Measurements from ENCODE around the gene FCN3. TPM values are rescaled to one million over a fixed set of nuclear protein-coding genes. Genes with fewer than 3 reads are reported as not detected.

FCN3 gene
- not detected in 2 replicates for total RNA-seq

DNA sequence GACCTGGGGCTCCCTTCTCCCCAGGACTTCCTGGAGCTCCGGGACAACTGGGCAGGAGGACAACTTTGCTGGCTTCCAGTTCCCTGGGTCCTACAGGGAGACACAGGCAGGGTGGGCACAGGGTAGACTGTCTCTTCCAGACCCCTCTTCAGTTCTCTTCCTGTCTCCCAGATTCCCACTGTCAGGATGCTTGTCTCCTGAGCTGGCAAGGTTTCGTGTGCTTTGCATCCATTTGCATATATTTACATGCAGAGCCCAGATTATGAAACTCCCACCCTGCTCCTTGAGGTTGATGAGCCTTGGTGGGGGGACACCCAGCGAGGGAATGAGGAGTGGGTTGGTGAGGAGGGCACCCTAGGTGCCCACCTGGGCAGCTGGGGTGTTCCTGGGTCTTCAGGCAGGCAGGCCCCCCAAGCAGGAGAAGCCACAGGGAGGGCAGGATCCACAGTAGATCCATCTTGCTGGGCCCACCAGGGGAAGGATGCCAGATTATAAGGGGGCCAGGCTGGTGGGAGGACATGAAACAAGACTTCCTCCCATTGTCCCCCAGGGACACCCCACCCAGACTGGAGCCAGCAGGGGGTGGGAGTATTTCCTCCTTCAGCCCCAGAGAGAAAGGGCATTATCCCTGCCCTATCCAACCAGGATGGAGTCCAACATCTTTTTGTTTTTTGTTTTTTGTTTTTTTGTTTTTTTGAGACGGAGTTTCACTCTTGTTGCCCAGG lies at the start of gene FCN3:
TSS of gene FCN3 (minus strand) at position 463 of the 725 bp plus-strand sequence. CDS start at position 457, 6 bp downstream.

DNA sequence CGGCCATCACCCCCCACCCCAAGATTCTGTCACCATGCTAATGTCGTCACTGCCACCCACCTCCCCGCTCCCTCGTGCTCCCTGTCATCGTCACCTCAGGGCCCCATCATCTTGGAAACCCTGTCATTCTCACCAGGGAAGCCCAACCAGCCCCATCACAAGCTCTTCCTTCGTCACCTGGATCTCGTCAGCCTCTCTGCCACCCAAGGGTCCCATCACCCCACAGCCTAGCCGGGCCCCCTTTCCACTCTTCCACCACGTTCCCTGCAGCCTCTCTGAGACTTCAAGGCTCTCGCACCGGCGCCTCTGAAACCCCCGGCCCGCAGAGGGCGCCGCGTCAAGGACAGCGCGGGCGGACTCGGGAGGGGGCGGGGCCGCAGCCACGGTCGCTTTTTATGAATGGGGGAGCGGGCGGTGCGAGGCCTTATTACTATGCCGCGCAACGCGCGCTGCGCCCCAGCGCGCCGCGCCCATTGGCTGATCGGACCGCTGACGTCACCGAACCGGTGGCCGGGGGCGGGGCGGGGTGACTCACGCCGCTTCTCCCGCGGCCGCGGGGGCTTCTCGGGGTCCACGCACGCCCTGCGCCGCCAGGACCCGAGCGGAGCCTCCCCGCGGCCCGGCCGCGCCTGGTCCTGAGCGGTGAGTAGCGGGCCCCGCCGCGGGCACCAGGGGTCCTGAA lies 17.6 kb upstream of the FCN3 start, which contains the start of gene GPR3:
TSS of gene GPR3 (plus strand) at position 527 of the 682 bp plus-strand sequence. CDS start 1,177 bp downstream, outside the sequence.

DNA sequence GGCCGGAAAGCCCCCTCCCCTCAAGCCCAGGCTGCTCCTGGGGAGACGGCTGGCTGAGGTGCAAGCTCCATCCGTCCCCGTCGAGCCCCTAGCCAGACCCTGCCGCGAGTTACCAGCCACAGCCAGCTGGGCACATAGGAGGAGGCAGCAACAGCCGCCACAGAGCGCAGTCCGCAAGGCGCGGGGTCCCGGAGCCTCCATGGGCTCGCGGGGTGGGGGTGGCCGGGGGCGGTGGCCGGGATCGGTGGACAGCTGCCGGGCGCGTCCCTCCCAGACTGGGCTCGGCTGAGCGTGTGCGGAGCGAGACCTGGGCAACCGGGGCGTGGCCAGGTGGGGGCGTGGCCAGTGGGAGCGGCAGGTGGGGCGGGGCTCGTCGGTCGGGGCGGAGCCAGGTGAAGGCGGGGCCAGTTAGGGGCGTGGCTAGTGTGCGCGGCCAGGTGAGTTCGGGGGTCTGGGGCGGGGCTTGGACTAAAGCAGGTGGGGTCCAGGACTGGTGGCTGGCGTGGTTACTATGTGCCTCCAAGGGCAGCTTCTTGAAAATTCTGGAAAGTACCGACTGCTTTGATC lies 8.5 kb upstream of the FCN3 start, which contains the start of gene CD164L2:
TSS of gene CD164L2 (minus strand) at position 295 of the 567 bp plus-strand sequence. CDS start at position 201, 94 bp downstream.

DNA sequence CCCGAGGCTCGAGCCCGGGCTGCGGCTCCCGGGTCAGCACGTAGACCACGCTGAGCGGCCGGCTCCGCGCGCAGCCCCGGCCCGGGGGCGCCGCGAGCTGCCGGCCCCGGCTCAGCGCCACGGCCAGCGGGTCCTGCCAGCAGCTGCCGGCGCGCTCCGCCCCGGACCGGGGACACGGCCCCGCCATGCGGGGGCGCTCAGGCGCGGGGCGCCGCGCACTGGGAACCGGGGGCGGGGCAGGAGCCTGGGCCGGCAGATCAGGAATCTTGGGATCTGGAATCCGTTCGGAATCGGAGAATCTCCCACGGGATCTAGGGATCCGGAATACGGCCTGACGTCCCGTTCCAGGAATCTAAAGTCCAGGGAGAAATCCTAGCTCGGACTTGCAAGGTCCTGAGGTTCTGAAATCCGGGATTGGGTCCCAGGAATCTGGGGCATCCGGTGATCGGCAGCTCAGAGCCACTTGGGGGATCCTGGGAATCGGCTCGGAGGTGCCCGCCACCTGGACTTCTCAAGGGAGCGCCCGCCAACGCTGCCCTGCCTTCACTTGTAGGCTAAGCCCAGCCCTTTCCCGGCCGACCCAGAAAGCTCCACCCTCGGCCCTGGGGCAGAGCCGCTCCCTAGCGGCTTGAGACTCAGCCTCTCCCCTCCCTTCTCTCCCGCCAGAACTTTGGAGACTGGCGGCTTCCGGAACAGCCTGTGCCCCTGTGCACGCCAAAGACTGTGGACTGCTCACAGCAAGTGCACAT lies 8.0 kb downstream of the FCN3 start, which contains the start of gene MAP3K6:
TSS of gene MAP3K6 (minus strand) at position 551 of the 749 bp plus-strand sequence. CDS start at position 187, 364 bp downstream.

DNA sequence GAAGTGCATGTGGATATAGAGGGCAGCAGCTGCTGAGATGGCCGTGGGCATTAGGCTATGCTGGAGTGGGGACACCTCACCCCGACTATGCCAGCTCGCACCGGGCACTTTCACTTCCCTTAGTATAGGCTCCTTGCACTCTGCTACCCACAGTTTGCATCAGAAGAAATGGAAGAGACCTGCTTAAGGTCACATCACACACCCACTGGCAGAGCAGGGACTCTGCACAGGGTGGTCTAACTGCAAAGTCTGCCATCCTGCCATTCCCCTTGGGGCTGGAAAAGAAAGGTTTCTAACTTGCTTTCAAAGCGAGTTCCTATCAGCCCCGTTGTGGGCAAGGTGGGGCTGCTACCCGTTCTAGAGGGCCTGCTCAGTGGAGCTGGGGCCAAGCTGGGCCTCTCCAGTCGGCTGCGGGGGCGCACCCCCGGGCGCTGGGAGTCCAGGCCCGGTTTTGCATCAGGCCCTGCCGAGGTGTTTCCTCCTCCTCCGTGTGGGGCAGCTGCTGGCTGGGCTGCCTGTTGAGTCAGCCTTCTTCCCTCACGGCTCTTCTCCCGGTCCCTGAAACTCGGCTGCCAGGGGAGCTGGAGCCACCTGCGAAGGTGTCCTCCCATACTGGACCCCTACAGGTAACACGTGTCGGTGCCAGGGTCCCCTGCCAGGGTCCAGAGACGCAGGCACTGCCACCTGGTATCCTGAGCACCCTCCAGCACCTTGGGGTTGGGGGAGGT lies 32.9 kb downstream of the FCN3 start, which contains the start of gene SYTL1:
TSS of gene SYTL1 (plus strand) at position 498 of the 728 bp plus-strand sequence. CDS start 3,313 bp downstream, outside the sequence.

DNA sequence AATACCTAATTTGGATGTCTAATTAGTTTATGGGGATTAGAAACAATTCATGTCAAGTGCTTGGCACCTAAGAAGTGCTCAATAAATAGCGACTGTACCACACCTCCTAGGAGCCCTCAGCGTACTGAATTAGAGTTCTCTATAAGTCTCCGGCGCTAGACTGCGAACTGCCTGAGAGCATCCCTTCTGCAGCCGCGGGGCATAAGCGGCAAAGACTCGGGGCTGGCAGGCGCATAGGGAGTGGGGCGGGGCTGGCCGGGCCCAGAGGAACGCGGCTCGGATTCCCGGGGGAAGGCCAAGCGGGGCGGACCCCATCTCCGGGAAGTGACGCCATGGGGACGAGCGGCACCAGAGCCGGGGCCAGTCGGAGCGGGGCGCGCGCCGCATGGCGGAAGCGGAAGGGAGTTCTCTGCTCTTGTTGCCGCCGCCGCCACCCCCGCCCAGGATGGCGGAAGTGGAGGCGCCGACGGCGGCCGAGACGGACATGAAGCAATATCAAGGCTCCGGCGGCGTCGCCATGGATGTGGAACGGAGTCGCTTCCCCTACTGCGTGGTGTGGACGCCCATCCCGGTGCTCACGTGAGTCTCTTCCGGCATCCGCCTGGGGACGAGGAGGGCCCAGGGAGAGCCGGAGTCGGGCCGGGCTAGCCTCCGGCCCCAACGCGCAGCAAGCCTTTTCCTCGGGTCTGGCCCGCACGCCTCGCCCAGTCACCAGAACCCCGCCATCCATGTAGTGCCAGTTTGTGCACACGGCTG lies 52.6 kb downstream of the FCN3 start, which contains the start of gene TMEM222:
TSS of gene TMEM222 (plus strand) at position 351 of the 756 bp plus-strand sequence. CDS start at position 386, 35 bp downstream.

Other genes with a start within 250 kb of the FCN3 start
- 3.4 and 5.0 TPM in 2 replicates for gene SLC9A1, start 219.7 kb downstream of the FCN3 start, total RNA-seq
- gene WDTC1, start 140.2 kb downstream of the FCN3 start, total RNA-seq: 14.6 and 19.9 TPM in 2 replicates
- gene TMEM222, start 52.7 kb downstream of the FCN3 start, total RNA-seq: 22.9 and 23.5 TPM in 2 replicates
- gene SYTL1, start 32.8 kb downstream of the FCN3 start, total RNA-seq: 0.14 and 0.18 TPM in 2 replicates
- 8.7 and 13.0 TPM in 2 replicates for gene MAP3K6, start 7.9 kb downstream of the FCN3 start, total RNA-seq
- gene CD164L2, start 8.5 kb upstream of the FCN3 start, total RNA-seq: not detected in 2 replicates
- gene GPR3, start 17.8 kb upstream of the FCN3 start, total RNA-seq: 0.09 and 0.14 TPM in 2 replicates
- 10.0 and 12.9 TPM in 2 replicates for gene WASF2, start 115.3 kb upstream of the FCN3 start, total RNA-seq
- gene AHDC1, start 229.3 kb upstream of the FCN3 start, total RNA-seq: 2.1 and 5.5 TPM in 2 replicates

All from smooth muscle cell of bladder (primary cell).